HepG2 (cell line): ENCODE measurements around the gene TOP1. TPM values are rescaled to one million over a fixed set of nuclear protein-coding genes. Genes with fewer than 3 reads are reported as not detected.

ENCODE experiments used
- AHR ChIP-seq: IDR thresholded peaks from 2 replicates; pipeline ENCODE4 v1.6.1; 2018; ENCODE audit warnings: missing genetic modification reagents, missing compliant biosample characterization
- CAMTA2 ChIP-seq: sonication (generic); formaldehyde crosslinking; IDR thresholded peaks from 2 replicates; pipeline ENCODE4 v1.4.0; 2020; ENCODE audit warnings: mild to moderate bottlenecking, missing genetic modification reagents, borderline replicate concordance
- ETV6 ChIP-seq: sonication (generic); formaldehyde crosslinking; conservative IDR thresholded peaks from 2 replicates; pipeline ENCODE4 v1.4.0; 2020; ENCODE audit warnings: missing genetic modification reagents
- FOXA3 ChIP-seq: IDR thresholded peaks from 2 replicates; pipeline ENCODE4 v1.6.1; 2016; ENCODE audit warnings: missing genetic modification reagents, missing compliant biosample characterization
- HDAC2 ChIP-seq: sonication (generic); formaldehyde crosslinking; IDR thresholded peaks from 2 replicates; pipeline ENCODE4 v1.4.0; 2020; ENCODE audit warnings: missing genetic modification reagents
- ISL2 ChIP-seq: sonication (generic); formaldehyde crosslinking; IDR thresholded peaks from 2 replicates; pipeline ENCODE4 v1.5.0; 2020; ENCODE audit warnings: missing genetic modification reagents
- MAZ ChIP-seq, 2 experiments: sonication (generic) in 1 of 2; formaldehyde crosslinking in 1 of 2; IDR thresholded peaks; 2 replicates each; pipeline versions ENCODE4 v1.5.0 to v1.6.1; 2012 to 2020; ENCODE audit warnings: low read depth in 2 of 2, mild to moderate bottlenecking in 2 of 2, borderline replicate concordance in 1 of 2, improper control_type of control experiment in 1 of 2, low read length in 1 of 2, missing genetic modification reagents in 1 of 2, moderate library complexity in 1 of 2
- MEIS2 ChIP-seq: sonication (generic); formaldehyde crosslinking; IDR thresholded peaks from 2 replicates; pipeline ENCODE4 v1.9.0; 2021; ENCODE audit warnings: mild to moderate bottlenecking, missing genetic modification reagents
- MXD4 ChIP-seq: IDR thresholded peaks from 2 replicates; pipeline ENCODE4 v1.6.1; 2016; ENCODE audit warnings: mild to moderate bottlenecking, missing biosample characterization, missing genetic modification reagents
- MXI1 ChIP-seq: IDR thresholded peaks from 3 replicates; pipeline ENCODE4 v1.6.1; 2012; ENCODE audit warnings: low read depth, low read length, inconsistent platforms, borderline replicate concordance
- NFYC ChIP-seq: IDR thresholded peaks from 2 replicates; pipeline ENCODE4 v1.6.1; 2016; ENCODE audit warnings: missing genetic modification reagents, missing compliant biosample characterization
- SALL1 ChIP-seq: sonication (generic); formaldehyde crosslinking; IDR thresholded peaks from 2 replicates; pipeline ENCODE4 v1.8.0; 2022; ENCODE audit warnings: mild to moderate bottlenecking, missing genetic modification reagents
- TBL1XR1 ChIP-seq: fragments of 150-350 bp; IDR thresholded peaks from 2 replicates; pipeline ENCODE4 v1.6.1; 2014; ENCODE audit warnings: borderline replicate concordance, low read length; ENCODE audit not compliant: partially characterized antibody
- ZBTB42 ChIP-seq: sonication (generic); formaldehyde crosslinking; IDR thresholded peaks from 2 replicates; pipeline ENCODE4 v1.5.0; 2020; ENCODE audit warnings: mild to moderate bottlenecking, missing genetic modification reagents
- ZNF12 ChIP-seq: sonication (generic); formaldehyde crosslinking; IDR thresholded peaks from 2 replicates; pipeline ENCODE4 v1.5.0; 2020; ENCODE audit warnings: missing genetic modification reagents
- ZNF567 ChIP-seq: sonication (generic); formaldehyde crosslinking; IDR thresholded peaks from 2 replicates; pipeline ENCODE4 v1.8.1; 2023; ENCODE audit warnings: mild to moderate bottlenecking, missing genetic modification reagents, borderline replicate concordance
- ZNF772 ChIP-seq: sonication (generic); formaldehyde crosslinking; IDR thresholded peaks from 2 replicates; pipeline ENCODE4 v1.5.0; 2020; ENCODE audit warnings: mild to moderate bottlenecking, missing genetic modification reagents
- polyA plus RNA-seq, 8 experiments: library from polyadenylated mRNA; depleted of rRNA in 3 of 8; stranded (reverse) in 7 of 8; unstranded in 1 of 8; fragments of >200 nt; fragmentation: Illumina TruSeq in 4 of 8; extraction: Trizol in 4 of 8; gene quantifications; 2 replicates each; pipeline versions ENCODE4 v1.2.1 to v1.2.3, GENCODE V29; 2011 to 2016; ENCODE audit warnings: low read depth in 4 of 8, missing spikeins in 1 of 8, mixed read lengths in 1 of 8; ENCODE audit not compliant: insufficient read depth in 1 of 8
- total RNA-seq, 5 experiments: library from RNA; depleted of rRNA; stranded (reverse); fragments of >200 nt; fragmentation: Illumina TruSeq; extraction: Trizol; gene quantifications; 2 replicates each; pipeline ENCODE4 v1.2.3, GENCODE V29; 2016; ENCODE audit warnings: low read depth in 1 of 5
- TF ChIP-seq, protein P1 (sequence below): sonication (generic); formaldehyde crosslinking; conservative IDR thresholded peaks from 2 replicates; pipeline ENCODE4 v1.4.0; 2020; ENCODE audit warnings: missing genetic modification reagents
- TF ChIP-seq, protein P2 (sequence below): sonication (generic); formaldehyde crosslinking; IDR thresholded peaks from 2 replicates; pipeline ENCODE4 v1.4.0; 2020; ENCODE audit warnings: mild to moderate bottlenecking, missing genetic modification reagents
- TF ChIP-seq, protein P3 (sequence below): sonication (generic); formaldehyde crosslinking; IDR thresholded peaks from 2 replicates; pipeline ENCODE4 v1.4.0; 2020; ENCODE audit warnings: mild to moderate bottlenecking, missing genetic modification reagents
- TF ChIP-seq, protein P4 (sequence below): sonication (generic); formaldehyde crosslinking; IDR thresholded peaks from 2 replicates; pipeline ENCODE4 v1.5.0; 2020; ENCODE audit warnings: missing genetic modification reagents
- TF ChIP-seq, protein P5 (sequence below): IDR thresholded peaks from 2 replicates; pipeline ENCODE4 v1.6.1; 2016

Gene TOP1
- total and polyA plus RNA-seq, 2 of the 13 experiments (the other 11 are each of a cell fraction or from before 2014, with no cell fraction given): 10.2 to 19.4 TPM

DNA sequence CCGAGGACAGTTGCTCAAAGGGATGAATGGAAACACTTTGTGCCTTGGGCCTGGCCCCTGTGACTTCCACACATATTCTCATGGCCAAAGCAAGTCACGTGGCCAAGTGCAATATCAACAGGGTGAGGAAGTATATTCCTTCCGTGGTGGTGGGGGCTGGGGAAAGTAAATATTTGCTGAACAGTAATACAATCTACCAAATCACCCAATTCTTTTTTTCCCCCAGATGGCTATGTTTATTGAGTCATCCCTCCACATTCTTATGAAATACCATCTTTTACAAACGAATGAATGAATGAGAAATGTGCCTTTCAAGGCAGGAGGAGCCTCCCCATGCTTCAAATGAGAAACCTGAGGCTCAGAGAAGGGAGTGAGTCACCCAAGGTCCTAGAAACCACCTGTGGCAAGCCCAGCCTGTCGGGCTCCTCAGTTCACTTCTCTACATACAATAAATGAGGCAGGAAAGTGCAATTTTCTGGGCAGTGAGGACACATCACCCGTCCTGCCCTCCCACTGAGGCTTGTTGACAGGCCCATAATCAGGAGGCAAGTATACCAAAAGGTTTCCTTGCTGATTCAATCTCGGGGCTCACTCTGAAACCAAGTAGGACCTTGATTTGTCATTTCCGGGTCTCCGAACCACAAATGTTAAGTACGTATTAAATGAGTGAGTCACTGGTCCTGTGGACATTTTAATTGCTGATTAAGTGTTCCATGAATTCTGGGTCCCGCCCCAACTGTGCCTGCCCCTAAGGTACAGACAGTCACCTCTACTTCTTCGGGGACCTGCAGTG lies 25.3 kb upstream of the TOP1 start (continued):
- peak; percentile 43; the same call in 1 of the 2 replicates for TF ChIP-seq NFYC (CRISPR knock-in tag)
- peak; percentile 100 for TF ChIP-seq FOXA3 (CRISPR knock-in tag)
- TF ChIP-seq ETV6: peak; percentile 79; the same call in 1 of the 2 replicates
- TF ChIP-seq ISL2 (CRISPR knock-in tag): peak; percentile 91
- TF ChIP-seq, protein P1, sequence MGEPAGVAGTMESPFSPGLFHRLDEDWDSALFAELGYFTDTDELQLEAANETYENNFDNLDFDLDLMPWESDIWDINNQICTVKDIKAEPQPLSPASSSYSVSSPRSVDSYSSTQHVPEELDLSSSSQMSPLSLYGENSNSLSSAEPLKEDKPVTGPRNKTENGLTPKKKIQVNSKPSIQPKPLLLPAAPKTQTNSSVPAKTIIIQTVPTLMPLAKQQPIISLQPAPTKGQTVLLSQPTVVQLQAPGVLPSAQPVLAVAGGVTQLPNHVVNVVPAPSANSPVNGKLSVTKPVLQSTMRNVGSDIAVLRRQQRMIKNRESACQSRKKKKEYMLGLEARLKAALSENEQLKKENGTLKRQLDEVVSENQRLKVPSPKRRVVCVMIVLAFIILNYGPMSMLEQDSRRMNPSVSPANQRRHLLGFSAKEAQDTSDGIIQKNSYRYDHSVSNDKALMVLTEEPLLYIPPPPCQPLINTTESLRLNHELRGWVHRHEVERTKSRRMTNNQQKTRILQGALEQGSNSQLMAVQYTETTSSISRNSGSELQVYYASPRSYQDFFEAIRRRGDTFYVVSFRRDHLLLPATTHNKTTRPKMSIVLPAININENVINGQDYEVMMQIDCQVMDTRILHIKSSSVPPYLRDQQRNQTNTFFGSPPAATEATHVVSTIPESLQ (CRISPR knock-in tag): 0 out of 2 replicates have a peak, but pooled peaks have one; percentile 68
- TF ChIP-seq MEIS2 (CRISPR knock-in tag): no peak; the same call in 1 of the 2 replicates
- TF ChIP-seq ZNF567 (CRISPR knock-in tag): peak; percentile 87; the same call in 1 of the 2 replicates
- peak; percentile 61; the same call in 1 of the 2 replicates for TF ChIP-seq ZBTB42 (CRISPR knock-in tag)
- peak; percentile 79 for TF ChIP-seq MAZ (IDR thresholded peaks at IDR 0.05; ENCODE audit: borderline replicate concordance, low read depth, low read length)
- peak; percentile 88 for TF ChIP-seq MAZ (CRISPR knock-in tag; IDR thresholded peaks at IDR 0.05; ENCODE audit: low read depth)
- peak; percentile 80 for TF ChIP-seq MXD4 (CRISPR knock-in tag)
- peak; percentile 96; the same call in 1 of the 2 replicates for TF ChIP-seq HDAC2
- TF ChIP-seq, protein P2, sequence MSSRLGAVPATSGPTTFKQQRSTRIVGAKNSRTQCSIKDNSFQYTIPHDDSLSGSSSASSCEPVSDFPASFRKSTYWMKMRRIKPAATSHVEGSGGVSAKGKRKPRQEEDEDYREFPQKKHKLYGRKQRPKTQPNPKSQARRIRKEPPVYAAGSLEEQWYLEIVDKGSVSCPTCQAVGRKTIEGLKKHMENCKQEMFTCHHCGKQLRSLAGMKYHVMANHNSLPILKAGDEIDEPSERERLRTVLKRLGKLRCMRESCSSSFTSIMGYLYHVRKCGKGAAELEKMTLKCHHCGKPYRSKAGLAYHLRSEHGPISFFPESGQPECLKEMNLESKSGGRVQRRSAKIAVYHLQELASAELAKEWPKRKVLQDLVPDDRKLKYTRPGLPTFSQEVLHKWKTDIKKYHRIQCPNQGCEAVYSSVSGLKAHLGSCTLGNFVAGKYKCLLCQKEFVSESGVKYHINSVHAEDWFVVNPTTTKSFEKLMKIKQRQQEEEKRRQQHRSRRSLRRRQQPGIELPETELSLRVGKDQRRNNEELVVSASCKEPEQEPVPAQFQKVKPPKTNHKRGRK: no peak
- TF ChIP-seq, protein P3, sequence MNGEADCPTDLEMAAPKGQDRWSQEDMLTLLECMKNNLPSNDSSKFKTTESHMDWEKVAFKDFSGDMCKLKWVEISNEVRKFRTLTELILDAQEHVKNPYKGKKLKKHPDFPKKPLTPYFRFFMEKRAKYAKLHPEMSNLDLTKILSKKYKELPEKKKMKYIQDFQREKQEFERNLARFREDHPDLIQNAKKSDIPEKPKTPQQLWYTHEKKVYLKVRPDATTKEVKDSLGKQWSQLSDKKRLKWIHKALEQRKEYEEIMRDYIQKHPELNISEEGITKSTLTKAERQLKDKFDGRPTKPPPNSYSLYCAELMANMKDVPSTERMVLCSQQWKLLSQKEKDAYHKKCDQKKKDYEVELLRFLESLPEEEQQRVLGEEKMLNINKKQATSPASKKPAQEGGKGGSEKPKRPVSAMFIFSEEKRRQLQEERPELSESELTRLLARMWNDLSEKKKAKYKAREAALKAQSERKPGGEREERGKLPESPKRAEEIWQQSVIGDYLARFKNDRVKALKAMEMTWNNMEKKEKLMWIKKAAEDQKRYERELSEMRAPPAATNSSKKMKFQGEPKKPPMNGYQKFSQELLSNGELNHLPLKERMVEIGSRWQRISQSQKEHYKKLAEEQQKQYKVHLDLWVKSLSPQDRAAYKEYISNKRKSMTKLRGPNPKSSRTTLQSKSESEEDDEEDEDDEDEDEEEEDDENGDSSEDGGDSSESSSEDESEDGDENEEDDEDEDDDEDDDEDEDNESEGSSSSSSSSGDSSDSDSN (CRISPR knock-in tag): peak; percentile 59
- TF ChIP-seq, protein P4, sequence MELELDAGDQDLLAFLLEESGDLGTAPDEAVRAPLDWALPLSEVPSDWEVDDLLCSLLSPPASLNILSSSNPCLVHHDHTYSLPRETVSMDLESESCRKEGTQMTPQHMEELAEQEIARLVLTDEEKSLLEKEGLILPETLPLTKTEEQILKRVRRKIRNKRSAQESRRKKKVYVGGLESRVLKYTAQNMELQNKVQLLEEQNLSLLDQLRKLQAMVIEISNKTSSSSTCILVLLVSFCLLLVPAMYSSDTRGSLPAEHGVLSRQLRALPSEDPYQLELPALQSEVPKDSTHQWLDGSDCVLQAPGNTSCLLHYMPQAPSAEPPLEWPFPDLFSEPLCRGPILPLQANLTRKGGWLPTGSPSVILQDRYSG: no peak
- TF ChIP-seq AHR (CRISPR knock-in tag): no peak; the same call in 1 of the 2 replicates
- TF ChIP-seq, protein P5, sequence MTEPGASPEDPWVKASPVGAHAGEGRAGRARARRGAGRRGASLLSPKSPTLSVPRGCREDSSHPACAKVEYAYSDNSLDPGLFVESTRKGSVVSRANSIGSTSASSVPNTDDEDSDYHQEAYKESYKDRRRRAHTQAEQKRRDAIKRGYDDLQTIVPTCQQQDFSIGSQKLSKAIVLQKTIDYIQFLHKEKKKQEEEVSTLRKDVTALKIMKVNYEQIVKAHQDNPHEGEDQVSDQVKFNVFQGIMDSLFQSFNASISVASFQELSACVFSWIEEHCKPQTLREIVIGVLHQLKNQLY (CRISPR knock-in tag): peak; percentile 96
- TF ChIP-seq MXI1: peak; percentile 73; the same call in 2 of the 3 replicates
- TF ChIP-seq TBL1XR1: peak; percentile 77
- 0 out of 2 replicates have a peak, but pooled peaks have one; percentile 25 for TF ChIP-seq CAMTA2
- peak; percentile 98 for TF ChIP-seq SALL1 (CRISPR knock-in tag)
- TF ChIP-seq ZNF772 (CRISPR knock-in tag): peak; percentile 95
- peak; percentile 76 for TF ChIP-seq ZNF12 (CRISPR knock-in tag)
